Liver (tissue), 9 donors: ENCODE results near the gene SLC18A2. TPM values are rescaled to one million over a fixed set of nuclear protein-coding genes. Genes with fewer than 3 reads are reported as not detected.

ENCODE experiments used
- DNase-seq: peaks from one replicate; pipeline ENCODE4 v3.0.0-alpha.2; 2017; ENCODE audit warnings: low spot score
- H3K27ac ChIP-seq, 2 donors: one replicate each; pipeline ENCODE4 v1.7.0; 2013; ENCODE audit warnings: inconsistent platforms in 2 of 2, low read length in 2 of 2, control low read depth in 1 of 2, low read depth in 1 of 2, mild to moderate bottlenecking in 1 of 2
- H3K27me3 ChIP-seq, 4 donors: one replicate each; pipeline versions ENCODE4 v1.6.1 to v1.7.0; 2013; ENCODE audit warnings: low read length in 3 of 4, inconsistent platforms in 1 of 4, mild to moderate bottlenecking in 1 of 4, moderate library complexity in 1 of 4; ENCODE audit not compliant: control insufficient read depth in 4 of 4, insufficient read depth in 4 of 4
- H3K36me3 ChIP-seq, 4 donors: one replicate each; pipeline versions ENCODE4 v1.6.1 to v1.7.0; 2013; ENCODE audit warnings: low read length in 3 of 4, mild to moderate bottlenecking in 3 of 4, low read depth in 1 of 4, moderate library complexity in 1 of 4; ENCODE audit not compliant: control insufficient read depth in 4 of 4, insufficient read depth in 3 of 4
- H3K4me1 ChIP-seq, 4 donors: one replicate each; pipeline versions ENCODE4 v1.6.1 to v1.7.0; 2013; ENCODE audit warnings: low read length in 3 of 4, mild to moderate bottlenecking in 3 of 4, moderate library complexity in 1 of 4; ENCODE audit not compliant: control insufficient read depth in 4 of 4, insufficient read depth in 4 of 4
- H3K4me3 ChIP-seq, 3 donors: one replicate each; pipeline versions ENCODE4 v1.6.1 to v1.7.0; 2013; ENCODE audit warnings: low read length in 3 of 3, control low read depth in 1 of 3, low read depth in 1 of 3, mild to moderate bottlenecking in 1 of 3
- H3K9ac ChIP-seq, 2 donors: one replicate each; pipeline ENCODE4 v1.7.0; 2013; ENCODE audit warnings: low read length in 2 of 2, mild to moderate bottlenecking in 2 of 2, moderate library complexity in 2 of 2, control low read depth in 1 of 2, low read depth in 1 of 2
- H3K9me3 ChIP-seq, 4 donors: one replicate each; pipeline versions ENCODE4 v1.6.1 to v1.7.0; 2013; ENCODE audit warnings: low read length in 3 of 4; ENCODE audit not compliant: control insufficient read depth in 4 of 4
- ATF3 ChIP-seq: IDR thresholded peaks from 2 replicates; pipeline ENCODE4 v1.6.1; 2016; ENCODE audit warnings: antibody characterized with exemption
- CTCF ChIP-seq: fragments of 150-350 bp; IDR thresholded peaks from 2 replicates; pipeline ENCODE4 v1.5.1; 2017; ENCODE audit warnings: improper control_type of control experiment, low read depth, low read length; ENCODE audit not compliant: missing input control
- EGR1 ChIP-seq, 2 donors: IDR thresholded peaks; 2 replicates each; pipeline ENCODE4 v1.6.1; 2016 to 2018; ENCODE audit warnings: antibody characterized with exemption in 2 of 2, low read depth in 2 of 2
- FOXA1 ChIP-seq: IDR thresholded peaks from 2 replicates; pipeline ENCODE4 v1.6.1; 2016; ENCODE audit warnings: antibody characterized with exemption
- FOXA2 ChIP-seq: IDR thresholded peaks from 2 replicates; pipeline ENCODE4 v1.6.1; 2016; ENCODE audit warnings: antibody characterized with exemption
- GABPA ChIP-seq, 2 donors: IDR thresholded peaks in 1 of 2; conservative IDR thresholded peaks in 1 of 2; 2 replicates each; pipeline ENCODE4 v1.6.1; 2016; ENCODE audit warnings: antibody characterized with exemption in 2 of 2, mild to moderate bottlenecking in 1 of 2, moderate library complexity in 1 of 2
- HNF4A ChIP-seq, 2 donors: conservative IDR thresholded peaks; 2 replicates each; pipeline ENCODE4 v1.6.1; 2016; ENCODE audit warnings: antibody characterized with exemption in 2 of 2, mild to moderate bottlenecking in 2 of 2
- HNF4G ChIP-seq: IDR thresholded peaks from 2 replicates; pipeline ENCODE4 v1.6.1; 2016; ENCODE audit warnings: antibody characterized with exemption
- JUND ChIP-seq, 2 donors: IDR thresholded peaks; 2 replicates each; pipeline ENCODE4 v1.6.1; 2016; ENCODE audit warnings: antibody characterized with exemption in 2 of 2
- NR2F2 ChIP-seq: IDR thresholded peaks from 2 replicates; pipeline ENCODE4 v1.6.1; 2016; ENCODE audit warnings: antibody characterized with exemption
- RAD21 ChIP-seq, 2 donors: IDR thresholded peaks; 2 replicates each; pipeline ENCODE4 v1.6.1; 2016; ENCODE audit warnings: antibody characterized with exemption in 2 of 2, mild to moderate bottlenecking in 2 of 2
- RXRA ChIP-seq, 2 donors: IDR thresholded peaks; 2 replicates each; pipeline ENCODE4 v1.6.1; 2017 to 2018; ENCODE audit warnings: antibody characterized with exemption in 2 of 2, mild to moderate bottlenecking in 1 of 2
- TAF1 ChIP-seq: conservative IDR thresholded peaks from 2 replicates; pipeline ENCODE4 v1.6.1; 2016; ENCODE audit warnings: antibody characterized with exemption, mild to moderate bottlenecking
- YY1 ChIP-seq: IDR thresholded peaks from 2 replicates; pipeline ENCODE4 v1.6.1; 2016; ENCODE audit warnings: antibody characterized with exemption, mild to moderate bottlenecking
- WGBS: extraction: QIAGEN DNeasy Blood & Tissue Kit; methylation state at CpG from one replicate; pipeline ENCODE4 v1.1.7; 2013; 5-methylcytosine and 5-hydroxymethylcytosine counted together
- polyA plus RNA-seq, 2 donors: library from polyadenylated mRNA; stranded (reverse) in 1 of 2; unstranded in 1 of 2; fragments of 200-250 nt in 1 of 2; fragments of >200 nt in 1 of 2; fragmentation: Nextera tagmentation in 1 of 2; extraction: Ambion mirVana in 1 of 2; gene quantifications; one replicate each; pipeline versions ENCODE4 v1.2.1 to v1.2.3, GENCODE V29; 2013 to 2015
- total RNA-seq, 2 donors: library from RNA; depleted of rRNA; stranded (reverse); fragments of >200 nt; gene quantifications; one replicate each; pipeline ENCODE4 v1.2.3, GENCODE V29; 2014
- TF ChIP-seq, protein P1 (sequence below): IDR thresholded peaks from 2 replicates; pipeline ENCODE4 v1.6.1; 2016; ENCODE audit warnings: antibody characterized with exemption, mild to moderate bottlenecking
- TF ChIP-seq, protein P2 (sequence below): IDR thresholded peaks from 2 replicates; pipeline ENCODE4 v1.6.1; 2016; ENCODE audit warnings: antibody characterized with exemption
- TF ChIP-seq, protein P3 (sequence below): IDR thresholded peaks from 2 replicates; pipeline ENCODE4 v1.6.1; 2016; ENCODE audit warnings: antibody characterized with exemption
- donor health status: healthy.
- donor health status: healthy.
- donor health status: healthy.
- donor health status: healthy.
- donor health status: healthy.

The SLC18A2 gene
- total and polyA plus RNA-seq, 4 donors, result 0.92 to 3.7 (median 1.4) TPM

GRCh38 chr10:117306674-117307073 lies 65.8 kb downstream of the SLC18A2 start:
- H3K36me3 ChIP-seq, result peaks cover 0 to 7% (median under 1%) of the 10 kb centered on the region in 4 donors
- no peak for TF ChIP-seq TAF1
- TF ChIP-seq CTCF, result no peak
- TF ChIP-seq YY1, result no peak
- no peak for TF ChIP-seq EGR1 (IDR thresholded peaks at IDR 0.05; ENCODE audit: low read depth in 2 of 2)
- TF ChIP-seq, protein P1, sequence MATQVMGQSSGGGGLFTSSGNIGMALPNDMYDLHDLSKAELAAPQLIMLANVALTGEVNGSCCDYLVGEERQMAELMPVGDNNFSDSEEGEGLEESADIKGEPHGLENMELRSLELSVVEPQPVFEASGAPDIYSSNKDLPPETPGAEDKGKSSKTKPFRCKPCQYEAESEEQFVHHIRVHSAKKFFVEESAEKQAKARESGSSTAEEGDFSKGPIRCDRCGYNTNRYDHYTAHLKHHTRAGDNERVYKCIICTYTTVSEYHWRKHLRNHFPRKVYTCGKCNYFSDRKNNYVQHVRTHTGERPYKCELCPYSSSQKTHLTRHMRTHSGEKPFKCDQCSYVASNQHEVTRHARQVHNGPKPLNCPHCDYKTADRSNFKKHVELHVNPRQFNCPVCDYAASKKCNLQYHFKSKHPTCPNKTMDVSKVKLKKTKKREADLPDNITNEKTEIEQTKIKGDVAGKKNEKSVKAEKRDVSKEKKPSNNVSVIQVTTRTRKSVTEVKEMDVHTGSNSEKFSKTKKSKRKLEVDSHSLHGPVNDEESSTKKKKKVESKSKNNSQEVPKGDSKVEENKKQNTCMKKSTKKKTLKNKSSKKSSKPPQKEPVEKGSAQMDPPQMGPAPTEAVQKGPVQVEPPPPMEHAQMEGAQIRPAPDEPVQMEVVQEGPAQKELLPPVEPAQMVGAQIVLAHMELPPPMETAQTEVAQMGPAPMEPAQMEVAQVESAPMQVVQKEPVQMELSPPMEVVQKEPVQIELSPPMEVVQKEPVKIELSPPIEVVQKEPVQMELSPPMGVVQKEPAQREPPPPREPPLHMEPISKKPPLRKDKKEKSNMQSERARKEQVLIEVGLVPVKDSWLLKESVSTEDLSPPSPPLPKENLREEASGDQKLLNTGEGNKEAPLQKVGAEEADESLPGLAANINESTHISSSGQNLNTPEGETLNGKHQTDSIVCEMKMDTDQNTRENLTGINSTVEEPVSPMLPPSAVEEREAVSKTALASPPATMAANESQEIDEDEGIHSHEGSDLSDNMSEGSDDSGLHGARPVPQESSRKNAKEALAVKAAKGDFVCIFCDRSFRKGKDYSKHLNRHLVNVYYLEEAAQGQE, result no peak
- no peak for TF ChIP-seq NR2F2
- no peak for TF ChIP-seq HNF4A (conservative IDR thresholded peaks at IDR 0.05)
- no peak for TF ChIP-seq HNF4G
- TF ChIP-seq FOXA2, result no peak
- no peak for TF ChIP-seq RXRA (IDR thresholded peaks at IDR 0.05)
- TF ChIP-seq, protein P2, sequence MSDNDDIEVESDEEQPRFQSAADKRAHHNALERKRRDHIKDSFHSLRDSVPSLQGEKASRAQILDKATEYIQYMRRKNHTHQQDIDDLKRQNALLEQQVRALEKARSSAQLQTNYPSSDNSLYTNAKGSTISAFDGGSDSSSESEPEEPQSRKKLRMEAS, result no peak
- no peak for TF ChIP-seq FOXA1
- TF ChIP-seq JUND (IDR thresholded peaks at IDR 0.05), result no peak
- H3K9me3 ChIP-seq, result no peaks in the 10 kb centered on the region
- H3K4me1 ChIP-seq, result peaks cover 0 to 2% (median 0%) of the 10 kb centered on the region in 4 donors
- DNase-seq, result no peak
- no peak overlapping the region for H3K9ac ChIP-seq
- H3K4me3 ChIP-seq, result no peak overlapping the region
- H3K27ac ChIP-seq, result no peak overlapping the region
- H3K27me3 ChIP-seq, result no peaks in the 10 kb centered on the region

DNA sequence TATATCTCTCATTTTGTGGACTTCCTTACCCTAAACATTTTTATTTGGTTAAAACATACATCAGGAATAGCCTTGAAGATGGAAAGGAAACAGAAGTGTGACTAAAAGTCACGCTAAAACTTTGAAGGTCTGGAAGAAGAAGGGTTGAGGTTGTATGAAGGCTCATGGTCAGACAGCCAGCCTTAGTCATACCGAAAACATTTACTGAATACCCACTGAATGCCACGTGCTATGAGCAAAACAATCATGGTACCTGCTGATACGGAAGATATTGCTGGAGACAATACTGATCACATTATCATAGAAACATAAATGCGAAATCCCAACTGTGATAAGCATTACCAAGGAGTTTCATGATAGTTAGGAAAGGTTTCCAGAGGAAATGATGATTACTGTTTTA lies 70.3 kb downstream of the SLC18A2 start:
- Histone ChIP-seq H3K36me3 (peaks cover 0 to 20% (median 3%) of the 10 kb centered on the region in 4 donors), H3K27ac (no peak overlapping the region), H3K27me3 (no peaks in the 10 kb centered on the region), H3K9ac (no peak overlapping the region), H3K4me1 (no peaks in the 10 kb centered on the region), H3K4me3 (no peak overlapping the region), H3K9me3 (no peaks in the 10 kb centered on the region)
- WGBS, result 97% methylated on average over 5 of the region's 5 CpGs
- TF ChIP-seq RAD21 (IDR thresholded peaks at IDR 0.05), result no peak
- TF ChIP-seq GABPA (IDR thresholded peaks at IDR 0.05 in 1 of 2, conservative IDR thresholded peaks at IDR 0.05 in 1 of 2), result no peak
- TF ChIP-seq, protein P1, result no peak
- TF ChIP-seq NR2F2, result no peak
- no peak for TF ChIP-seq EGR1 (IDR thresholded peaks at IDR 0.05; ENCODE audit: low read depth in 2 of 2)
- TF ChIP-seq ATF3, result no peak
- no peak for TF ChIP-seq FOXA2
- no peak for TF ChIP-seq YY1
- TF ChIP-seq, protein P3, sequence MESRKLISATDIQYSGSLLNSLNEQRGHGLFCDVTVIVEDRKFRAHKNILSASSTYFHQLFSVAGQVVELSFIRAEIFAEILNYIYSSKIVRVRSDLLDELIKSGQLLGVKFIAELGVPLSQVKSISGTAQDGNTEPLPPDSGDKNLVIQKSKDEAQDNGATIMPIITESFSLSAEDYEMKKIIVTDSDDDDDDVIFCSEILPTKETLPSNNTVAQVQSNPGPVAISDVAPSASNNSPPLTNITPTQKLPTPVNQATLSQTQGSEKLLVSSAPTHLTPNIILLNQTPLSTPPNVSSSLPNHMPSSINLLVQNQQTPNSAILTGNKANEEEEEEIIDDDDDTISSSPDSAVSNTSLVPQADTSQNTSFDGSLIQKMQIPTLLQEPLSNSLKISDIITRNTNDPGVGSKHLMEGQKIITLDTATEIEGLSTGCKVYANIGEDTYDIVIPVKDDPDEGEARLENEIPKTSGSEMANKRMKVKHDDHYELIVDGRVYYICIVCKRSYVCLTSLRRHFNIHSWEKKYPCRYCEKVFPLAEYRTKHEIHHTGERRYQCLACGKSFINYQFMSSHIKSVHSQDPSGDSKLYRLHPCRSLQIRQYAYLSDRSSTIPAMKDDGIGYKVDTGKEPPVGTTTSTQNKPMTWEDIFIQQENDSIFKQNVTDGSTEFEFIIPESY, result no peak
- TF ChIP-seq HNF4G, result no peak
- no peak for DNase-seq
